ENCODE results near the gene SIRPG.
A peak's percentile ranks its signal among the peaks of the same experiment; 100 is the strongest.
"Not testable (repeated sequence)": the region's sequence is repeated elsewhere in the genome, so short reads cannot be mapped to it uniquely, and the experiment has no call there.

The SIRPG gene

GRCh38 chr20:1671891-1672669, 14.5 kb upstream of the SIRPG start:
- DNase-seq (ENCODE audit: low read depth in 2 of 2) = no peak

- DNase-seq (ENCODE audit: low read depth in 2 of 2) = no peak
Measured at GRCh38 chr20:1669304-1669703, 11.7 kb upstream of the SIRPG start.

- DNase-seq (ENCODE audit: low read depth in 2 of 2) = no peak
Measured at GRCh38 chr20:1667502-1668085, 10.0 kb upstream of the SIRPG start.

GRCh38 chr20:1666802-1667201, 9.2 kb upstream of the SIRPG start:
- DNase-seq (ENCODE audit: low read depth in 2 of 2) = no peak

GRCh38 chr20:1665345-1665744, 7.8 kb upstream of the SIRPG start:
- DNase-seq (ENCODE audit: low read depth in 2 of 2) = no peak

- DNase-seq (ENCODE audit: low read depth in 2 of 2) = peak; percentile 45 to 50
Measured at GRCh38 chr20:1664911-1665310, 7.3 kb upstream of the SIRPG start.

GRCh38 chr20:1663917-1664316, 6.3 kb upstream of the SIRPG start:
- DNase-seq (ENCODE audit: low read depth in 2 of 2) = no peak

GRCh38 chr20:1661542-1662299, 4.1 kb upstream of the SIRPG start:
- no peak for DNase-seq (ENCODE audit: low read depth in 2 of 2)

GRCh38 chr20:1660246-1660645, 2.7 kb upstream of the SIRPG start:
- DNase-seq (ENCODE audit: low read depth in 2 of 2) = no peak

GRCh38 chr20:1656844-1657243, 735 bp downstream of the SIRPG start:
- DNase-seq (ENCODE audit: low read depth in 2 of 2) = no peak

GRCh38 chr20:1654996-1655395, 2.6 kb downstream of the SIRPG start:
- no peak for DNase-seq (ENCODE audit: low read depth in 2 of 2)

- DNase-seq (ENCODE audit: low read depth in 2 of 2) = no peak
Measured at GRCh38 chr20:1652960-1653359, 4.6 kb downstream of the SIRPG start.

- DNase-seq (ENCODE audit: low read depth in 2 of 2) = no peak
Measured at GRCh38 chr20:1652104-1652503, 5.5 kb downstream of the SIRPG start.

- no peak for DNase-seq (ENCODE audit: low read depth in 2 of 2)
Measured at GRCh38 chr20:1651268-1652058, 6.1 kb downstream of the SIRPG start.

- no peak for DNase-seq (ENCODE audit: low read depth in 2 of 2)
Measured at GRCh38 chr20:1648101-1648500, 9.5 kb downstream of the SIRPG start.

GRCh38 chr20:1646975-1647431, 10.6 kb downstream of the SIRPG start:
- no peak for DNase-seq (ENCODE audit: low read depth in 2 of 2)

GRCh38 chr20:1644101-1644962, 13.2 kb downstream of the SIRPG start:
- no peak for DNase-seq (ENCODE audit: low read depth in 2 of 2)

GRCh38 chr20:1638643-1639042, 18.9 kb downstream of the SIRPG start:
- not testable (repeated sequence) for DNase-seq (ENCODE audit: low read depth in 2 of 2)

- no peak for DNase-seq (ENCODE audit: low read depth in 2 of 2)
Measured at GRCh38 chr20:1637755-1638154, 19.8 kb downstream of the SIRPG start.

GRCh38 chr20:1637226-1637625, 20.4 kb downstream of the SIRPG start:
- DNase-seq (ENCODE audit: low read depth in 2 of 2) = no peak

- DNase-seq (ENCODE audit: low read depth in 2 of 2) = no peak
Measured at GRCh38 chr20:1636621-1637020, 21.0 kb downstream of the SIRPG start.

Measured in stimulated activated CD4-positive, alpha-beta T cell treated with anti-CD3 and anti-CD28 coated beads, Interleukin-4, amount 100 ng/mL, for 48 hours (primary cell).